RCC 7860 (cell line): ENCODE measurements around the gene L3MBTL2.
"Not testable (repeated sequence)": the region's sequence is repeated elsewhere in the genome, so short reads cannot be mapped to it uniquely, and the experiment has no call there.

Experiments
- DNase-seq: peaks from one replicate; pipeline ENCODE4 v3.0.0-alpha.2; 2015; ENCODE audit warnings: low spot score
- FAIRE-seq: peaks from 2 replicates; lab custom pipeline; 2012; peaks lifted over from hg19 to GRCh38; lab: Jason Lieb, UNC

L3MBTL2 gene

DNA sequence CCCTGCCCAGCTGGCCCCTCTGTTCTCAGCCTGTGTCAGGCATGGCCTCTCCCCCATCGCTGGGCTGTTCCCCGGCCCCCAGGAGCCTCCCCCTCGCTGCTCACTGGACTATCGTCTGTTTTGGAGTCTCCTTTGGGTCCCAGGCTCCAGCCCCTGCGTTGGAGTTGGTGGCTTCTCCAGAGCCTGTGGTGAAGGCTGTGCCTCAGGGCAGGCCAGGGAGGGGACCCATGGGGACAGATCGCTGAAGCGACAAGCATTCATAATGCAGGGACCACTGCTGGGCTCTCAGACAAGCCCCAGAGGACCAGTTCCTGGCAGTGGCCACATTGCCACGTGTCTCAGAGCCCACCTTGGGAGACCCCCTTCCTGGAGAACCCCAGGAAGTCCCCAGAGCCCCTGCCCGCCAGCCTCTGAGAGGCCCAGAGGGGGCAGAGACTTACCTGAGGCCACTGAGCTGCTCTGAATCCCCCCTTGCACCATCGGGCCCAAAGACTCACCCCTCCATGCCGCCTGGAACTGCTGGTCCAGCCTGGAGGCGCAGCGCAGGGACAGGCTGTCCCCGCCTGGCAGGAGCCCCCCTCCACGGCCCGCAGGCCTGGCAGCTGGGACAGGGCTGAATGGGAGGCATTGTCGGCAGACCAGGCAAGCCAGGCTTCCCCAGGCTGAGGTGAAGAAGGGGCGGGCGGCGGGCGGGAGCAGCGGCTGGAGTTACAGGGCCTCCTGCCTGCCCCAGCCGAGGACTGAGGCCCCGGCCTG is 35.4 kb downstream of the L3MBTL2 start, which contains the start of gene CHADL:
TSS of gene CHADL (minus strand) at position 555 of the 756 bp plus-strand sequence. CDS start at position 505, 50 bp downstream.
- FAIRE-seq (no peak), DNase-seq (no peak)

DNA sequence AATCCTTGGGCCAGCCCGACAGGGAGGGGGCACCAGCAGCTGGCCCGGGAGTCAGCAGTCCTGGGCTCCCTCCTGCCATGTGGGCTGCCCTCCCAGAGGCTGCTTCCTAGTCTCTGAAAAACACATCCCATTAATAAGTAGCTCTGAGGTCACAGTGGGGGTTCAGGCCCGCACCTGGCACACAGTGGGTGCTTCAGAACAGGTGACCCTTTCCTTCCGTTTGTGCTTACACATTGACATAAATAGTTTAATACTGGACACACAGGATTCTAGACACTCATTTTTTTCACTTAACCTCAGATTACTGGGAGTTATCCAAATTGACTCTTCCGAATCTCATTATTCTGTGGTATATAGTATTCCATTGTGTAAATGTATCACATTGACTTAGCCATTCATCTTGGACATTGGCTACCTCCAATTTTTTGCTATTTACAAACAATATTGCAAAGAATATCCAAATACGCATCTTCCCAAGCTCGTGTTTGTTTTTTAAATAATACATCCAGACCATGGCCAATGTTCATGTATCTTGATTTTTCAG is 36.1 kb downstream of the L3MBTL2 start:
- DNase-seq (no peak), FAIRE-seq (no peak)

GRCh38 chr22:41242396-41243117 is 37.4 kb downstream of the L3MBTL2 start:
- FAIRE-seq (no peak), DNase-seq (no peak)

DNA sequence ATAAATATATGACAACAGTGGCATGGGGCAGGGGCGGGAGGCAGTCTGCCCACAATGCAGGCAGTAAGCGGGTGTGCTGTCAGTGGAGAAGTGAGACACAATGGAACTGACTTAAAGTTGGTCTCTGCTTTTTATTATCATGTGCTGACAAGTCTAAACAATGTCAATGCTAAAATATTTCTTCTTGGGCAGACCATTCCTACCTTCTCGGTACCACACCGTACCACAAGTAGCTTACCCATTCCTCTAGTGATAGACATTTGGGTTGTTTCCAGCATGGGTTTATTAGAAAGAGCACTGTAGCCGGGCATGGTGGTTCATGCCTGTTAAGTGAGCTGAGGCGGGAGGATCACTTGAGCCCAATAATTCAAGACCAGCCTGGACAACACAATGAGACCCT is 38.2 kb downstream of the L3MBTL2 start:
- DNase-seq (no peak), FAIRE-seq (no peak)

- FAIRE-seq = no peak
- no peak for DNase-seq
These were observed 40.9 kb downstream of the L3MBTL2 start for GRCh38 chr22:41245917-41246499.

- DNase-seq = no peak
- no peak for FAIRE-seq
These were observed 42.6 kb downstream of the L3MBTL2 start for GRCh38 chr22:41247703-41248102.

- FAIRE-seq (no peak), DNase-seq (no peak)
These were observed 43.2 kb downstream of the L3MBTL2 start for GRCh38 chr22:41248314-41248713.

DNA sequence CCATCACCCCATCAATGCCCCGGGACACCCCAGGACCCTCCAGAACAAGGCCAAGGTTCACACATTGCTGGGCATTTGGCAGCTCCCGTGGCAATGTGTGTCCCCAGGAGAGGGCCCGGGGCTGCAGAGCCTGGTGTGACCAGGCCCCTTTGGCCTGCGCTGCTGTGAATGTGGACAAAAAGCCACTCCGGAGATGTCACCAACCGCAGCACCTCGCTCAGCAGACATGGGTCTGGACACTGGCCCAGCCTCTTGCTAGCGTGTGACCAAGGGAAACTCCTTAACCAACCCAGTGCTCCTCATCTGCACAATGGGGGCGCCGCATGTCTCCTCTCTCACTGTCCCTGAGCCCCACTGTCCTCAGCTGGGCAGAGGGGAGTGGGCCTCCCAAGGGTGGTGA is 43.6 kb downstream of the L3MBTL2 start:
- FAIRE-seq = no peak
- no peak for DNase-seq

- DNase-seq (no peak), FAIRE-seq (no peak)
These were observed 44.3 kb downstream of the L3MBTL2 start for GRCh38 chr22:41249442-41249841.

- no peak for FAIRE-seq
- no peak for DNase-seq
These were observed 45.0 kb downstream of the L3MBTL2 start for GRCh38 chr22:41250127-41250526.

- FAIRE-seq (no peak), DNase-seq (no peak)
These were observed 47.3 kb downstream of the L3MBTL2 start for GRCh38 chr22:41252365-41252764.

- no peak for DNase-seq
- no peak for FAIRE-seq
These were observed 49.1 kb downstream of the L3MBTL2 start for GRCh38 chr22:41254230-41254629.

DNA sequence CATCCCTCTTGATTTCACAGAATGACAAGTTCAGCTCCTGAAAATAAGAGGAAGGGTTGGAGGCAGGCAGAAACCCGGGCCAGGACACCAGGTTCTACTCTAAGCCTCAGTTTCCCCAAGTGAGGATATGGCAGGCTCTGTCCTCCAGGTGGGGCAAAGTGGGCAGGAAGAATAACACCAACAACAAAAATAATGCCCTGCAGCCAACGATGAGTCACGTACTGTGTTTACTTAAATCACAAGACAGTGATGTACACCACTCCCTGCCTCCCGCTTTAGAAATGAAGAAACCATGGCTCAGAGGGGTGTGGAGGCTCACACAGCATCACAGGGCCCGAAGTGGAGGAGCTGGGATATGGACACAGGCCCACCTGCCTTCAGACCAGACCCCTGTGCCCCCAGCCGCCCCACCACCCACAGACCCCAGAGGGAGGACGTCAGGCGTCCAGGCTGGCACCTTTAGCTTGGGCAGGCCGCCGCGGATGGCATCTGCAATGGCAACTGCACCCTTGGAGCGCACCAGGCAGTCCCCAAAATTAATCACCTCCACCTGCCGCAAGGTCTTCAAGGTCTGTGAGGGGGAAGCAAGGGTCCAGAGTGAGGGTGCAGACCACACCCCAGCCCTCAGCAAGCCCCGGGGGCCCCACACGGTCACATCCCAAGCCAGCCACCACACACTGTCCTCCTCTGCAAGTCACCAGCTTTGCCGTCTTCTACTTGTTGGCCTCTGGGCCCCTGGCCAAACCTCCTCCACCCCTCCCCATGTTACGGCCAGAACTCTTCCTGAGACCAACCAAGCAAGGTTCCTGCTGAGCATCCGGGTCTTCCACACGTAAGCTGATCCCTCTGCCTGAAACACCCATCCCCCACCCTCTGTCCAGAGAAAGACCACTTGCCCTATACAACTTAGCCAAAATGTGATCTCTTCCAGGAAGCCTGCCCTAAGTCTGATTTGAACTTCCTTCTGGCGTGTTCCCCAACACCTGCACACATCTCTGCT is 51.4 kb downstream of the L3MBTL2 start:
- no peak for DNase-seq

DNA sequence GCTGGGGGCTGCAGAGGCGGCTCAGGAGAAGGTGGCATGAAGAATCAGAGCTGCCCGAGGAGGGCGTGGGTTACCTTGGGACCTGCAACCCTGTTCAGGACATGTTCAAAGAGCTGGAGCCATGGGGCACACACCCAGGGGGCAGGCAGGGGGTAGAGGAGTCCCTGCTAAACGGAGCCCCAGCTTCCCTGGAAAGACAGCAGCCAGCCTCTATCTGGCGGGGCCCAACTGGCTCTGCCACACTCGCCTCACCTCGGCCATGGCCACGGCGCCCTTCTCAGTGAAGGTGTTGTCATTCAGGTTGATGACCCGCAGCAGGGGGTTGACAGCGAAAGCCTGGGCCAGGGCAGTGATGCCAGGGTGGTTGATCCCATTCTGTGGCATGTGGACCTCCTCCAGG is 52.6 kb downstream of the L3MBTL2 start:
- no peak for FAIRE-seq
- no peak for DNase-seq

More for the DNA sequence above, 51.4 kb downstream of the L3MBTL2 start:
- no peak for FAIRE-seq

DNA sequence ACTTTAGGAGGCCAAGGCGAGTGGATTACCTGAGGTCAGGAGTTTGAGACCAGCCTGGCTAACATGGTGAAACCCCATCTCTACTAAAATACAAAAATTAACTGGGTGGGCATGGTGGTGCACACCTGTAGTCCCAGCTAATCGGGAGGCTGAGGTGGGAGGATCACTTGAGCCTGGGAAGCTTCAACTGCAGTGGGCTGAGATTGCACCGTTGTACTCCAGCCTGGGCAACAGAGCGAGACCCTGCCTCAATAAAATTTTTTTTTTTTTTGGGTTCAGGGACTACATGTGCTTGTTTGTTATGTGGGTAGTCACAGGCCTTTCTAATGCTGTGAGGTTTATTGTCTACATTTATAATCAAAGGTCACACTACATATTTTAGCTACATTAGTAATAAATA is 54.6 kb downstream of the L3MBTL2 start:
- DNase-seq, FAIRE-seq: not testable (repeated sequence)

DNA sequence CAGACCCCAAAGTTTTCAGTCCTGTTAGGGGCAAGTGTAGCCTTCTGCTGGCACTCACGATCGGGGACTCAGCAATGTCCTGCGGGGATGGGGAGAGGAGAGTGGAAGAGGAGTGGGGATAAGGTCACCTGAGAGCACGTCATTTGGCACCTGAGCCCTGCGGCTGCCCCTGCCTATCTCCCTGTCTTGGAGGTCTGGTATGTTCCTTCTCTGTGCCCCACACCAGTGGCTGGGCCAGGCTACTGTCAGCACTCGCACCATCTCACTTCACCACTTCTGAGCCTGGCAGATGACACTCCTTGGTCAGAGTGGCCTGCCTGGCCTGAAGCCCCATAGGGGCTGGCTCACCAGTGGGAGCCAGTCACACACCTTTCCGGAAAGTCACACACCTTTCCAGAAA is 55.8 kb downstream of the L3MBTL2 start:
- FAIRE-seq (no peak), DNase-seq (no peak)

DNA sequence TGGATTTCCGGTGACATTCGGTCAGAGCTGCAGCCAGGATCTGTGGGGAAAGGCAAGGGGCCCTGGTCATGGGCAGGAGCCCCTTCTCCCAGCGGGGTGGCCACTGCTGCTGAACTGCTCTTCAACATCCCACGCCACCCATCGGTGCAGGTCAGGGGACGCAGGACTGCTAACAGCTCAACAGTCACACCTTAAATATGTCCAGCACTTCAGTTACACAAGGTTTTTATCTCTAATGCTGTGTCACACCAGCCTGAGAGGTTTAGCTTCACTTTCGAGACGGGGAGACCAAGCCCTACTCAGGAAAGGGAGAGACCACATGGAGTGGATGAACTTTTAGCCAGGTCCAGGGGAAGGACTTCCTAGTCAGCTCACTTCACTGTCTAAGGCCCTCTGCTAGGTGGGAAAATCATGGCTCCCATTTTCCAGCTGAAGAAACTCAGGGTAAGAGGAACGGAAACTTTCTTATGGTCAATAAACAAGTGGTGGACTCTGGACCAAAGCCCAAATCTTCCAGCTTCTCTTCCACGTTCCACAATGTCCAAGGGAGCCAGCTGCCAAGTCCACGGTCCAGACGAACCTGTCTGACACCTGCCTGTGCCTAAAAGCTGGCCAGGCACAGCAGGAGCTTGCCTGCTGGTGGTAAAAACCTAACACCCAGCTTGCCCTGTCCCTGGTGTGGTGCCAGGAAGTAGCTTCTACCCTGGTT is 56.6 kb downstream of the L3MBTL2 start:
- FAIRE-seq (no peak), DNase-seq (no peak)

DNA sequence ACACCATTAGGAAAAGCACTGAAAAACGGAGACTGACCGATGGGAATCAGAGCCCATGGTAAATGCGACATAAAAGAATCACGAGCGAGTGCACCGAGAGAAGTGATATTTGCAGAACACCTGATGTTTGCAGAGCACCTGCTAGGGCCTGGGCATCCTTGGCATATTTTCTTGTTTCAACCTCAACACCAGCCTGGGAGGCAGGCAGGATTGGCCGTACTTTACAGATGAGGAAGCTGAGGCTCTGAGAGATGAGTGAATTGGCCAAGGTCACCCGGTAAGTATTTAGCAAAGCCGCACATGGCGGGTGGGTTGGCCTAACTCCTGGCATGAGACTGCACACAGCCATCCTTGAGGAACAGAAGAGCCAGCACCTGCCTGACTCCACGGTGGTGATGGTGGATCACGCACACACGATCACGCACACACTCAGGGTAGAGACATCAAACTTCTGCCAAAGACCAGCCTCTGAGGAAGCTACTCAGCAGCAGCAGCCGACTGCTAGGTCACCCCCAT is 57.2 kb downstream of the L3MBTL2 start:
- FAIRE-seq (no peak), DNase-seq (no peak)

DNA sequence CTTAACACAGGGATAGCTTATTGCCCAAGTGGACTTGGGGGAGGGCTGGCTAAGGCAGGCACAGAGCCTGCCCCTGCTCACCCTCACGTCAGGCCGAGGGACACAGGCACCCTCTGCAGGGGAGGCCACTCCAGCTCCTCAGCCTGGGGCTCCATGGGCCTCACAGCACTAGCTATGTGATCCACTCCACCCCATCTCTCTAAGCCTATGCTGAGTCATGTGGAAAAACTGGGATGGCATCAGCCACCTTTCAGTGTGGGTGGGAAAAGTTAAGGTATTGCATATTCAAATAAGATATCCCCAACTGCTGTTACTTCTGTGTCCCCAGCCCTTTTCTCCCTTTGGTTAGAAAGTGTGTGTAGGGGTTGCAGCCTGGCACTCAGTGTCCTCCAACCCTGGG is 58.6 kb downstream of the L3MBTL2 start:
- no peak for FAIRE-seq
- DNase-seq = no peak
